ENCODE measurements around the gene ITGB1. TPM values are rescaled to one million over a fixed set of nuclear protein-coding genes. Genes with fewer than 3 reads are reported as not detected.

ITGB1 gene
- total RNA-seq, 1 experiment from 2014 or later = 223 TPM

- H4K20me1 ChIP-seq (ENCODE audit: control insufficient read depth, insufficient read depth, insufficient read length) = no peaks in the 10 kb centered on the region
- peaks cover 5% of the 10 kb centered on the region for H3K23me2 ChIP-seq (ENCODE audit: insufficient read length, low read depth, low read length, poor library complexity, severe bottlenecking)
- H2BK15ac ChIP-seq (ENCODE audit: low read depth, low read length) = no peak overlapping the region
- H3K27ac Mint-ChIP-seq = no peak overlapping the region; a peak in 1 of 7 replicates
- H2BK5ac ChIP-seq (ENCODE audit: insufficient read length, low read length) = no peak overlapping the region
- no peak overlapping the region for H3K27ac ChIP-seq (ENCODE audit: insufficient read length, low read depth, low read length)
- H3K4me3 Mint-ChIP-seq = no peak overlapping the region
- no peak overlapping the region for H3K56ac ChIP-seq (ENCODE audit: insufficient read length, low read depth, low read length)
- H3K4me2 ChIP-seq (ENCODE audit: insufficient read depth, insufficient read length, low read length) = no peak overlapping the region
- no peak overlapping the region for H4K91ac ChIP-seq (ENCODE audit: insufficient read length, low read depth, low read length)
- H2BK120ac ChIP-seq (ENCODE audit: low read depth, low read length, poor library complexity, severe bottlenecking) = no peak overlapping the region
- H3K18ac ChIP-seq (ENCODE audit: insufficient read length, low read depth, low read length) = no peak overlapping the region
- peaks cover 12% of the 10 kb centered on the region; the same call in 1 of the 2 replicates for H3K4me1 ChIP-seq (ENCODE audit: insufficient read depth, low read length)
- no peak overlapping the region for H3T11ph ChIP-seq (ENCODE audit: low read length)
- no peak overlapping the region for H4K8ac ChIP-seq (replicated peaks; ENCODE audit: insufficient read length, low read depth, low read length)
- H3K36me3 Mint-ChIP-seq (ENCODE audit: insufficient read depth in 1 of 3, low read depth in 3 of 3) = peaks cover 2 to 11% (median 5%) of the 10 kb centered on the region in 3 experiments; a peak in 4 of 7 replicates
- no peak overlapping the region for H4K5ac ChIP-seq (ENCODE audit: insufficient read length, low read depth, low read length)
- H3K14ac ChIP-seq (ENCODE audit: insufficient read depth, low read length) = no peak overlapping the region
- H3K9ac ChIP-seq (ENCODE audit: extremely low read depth, insufficient read length, low read length) = no peak overlapping the region
- H2BK20ac ChIP-seq (ENCODE audit: low read depth, low read length, poor library complexity, severe bottlenecking) = no peak overlapping the region
- no peak overlapping the region for H2AK5ac ChIP-seq (ENCODE audit: insufficient read length, low read length)
- no peaks in the 10 kb centered on the region for H3K27me3 ChIP-seq (ENCODE audit: insufficient read depth, low read length)
- DNase-seq = no peak
- peaks cover 61% of the 10 kb centered on the region; the same call in 1 of the 2 replicates for H3K79me2 ChIP-seq (ENCODE audit: insufficient read depth, low read length)
- H3K27me3 Mint-ChIP-seq (ENCODE audit: low read depth) = no peaks in the 10 kb centered on the region; the same call in 1 of the 2 replicates
- H3K4me1 Mint-ChIP-seq = peaks cover 66 to 69% of the 10 kb centered on the region in 2 experiments
- H3K9me3 ChIP-seq (ENCODE audit: control insufficient read depth, low read depth, low read length) = no peaks in the 10 kb centered on the region
- no peaks in the 10 kb centered on the region for H3K9me3 Mint-ChIP-seq
- H3K23ac ChIP-seq (ENCODE audit: insufficient read length, low read depth, low read length) = no peak overlapping the region
- no peak overlapping the region for H3K4ac ChIP-seq (ENCODE audit: low read depth, low read length)
- TF ChIP-seq CTCF (conservative IDR thresholded peaks at IDR 0.05) = no peak
- H3K79me1 ChIP-seq (ENCODE audit: insufficient read depth, low read depth, low read length, poor library complexity, severe bottlenecking) = no peaks in the 10 kb centered on the region
- no peak overlapping the region for H2AFZ ChIP-seq (ENCODE audit: low read length)
- H2BK12ac ChIP-seq (ENCODE audit: insufficient read length, low read depth, low read length) = no peak overlapping the region
Observed at GRCh38 chr10:32949221-32949678, 8.8 kb downstream of the ITGB1 start.

Measured in H9 (cell line).